ENCODE measurements around the gene SHROOM3.
"Not testable (repeated sequence)": the region's sequence is repeated elsewhere in the genome, so short reads cannot be mapped to it uniquely, and the experiment has no call there.

The SHROOM3 gene

GRCh38 chr4:76434901-76435527 lies at the start of gene SHROOM3:
Gene SHROOM3, plus strand, starts transcription at chr4:76435229. Its CDS starts 824 bp downstream, at chr4:76436053.
- no peak for DNase-seq

- no peak for DNase-seq
Observed at GRCh38 chr4:76385974-76386373, 49.1 kb upstream of the SHROOM3 start.

- no peak for DNase-seq
Observed at GRCh38 chr4:76386566-76387305, 48.3 kb upstream of the SHROOM3 start.

- DNase-seq, result no peak
Observed at GRCh38 chr4:76388160-76388908, 46.7 kb upstream of the SHROOM3 start.

GRCh38 chr4:76401654-76402053 lies 33.4 kb upstream of the SHROOM3 start:
- DNase-seq, result no peak

- no peak for DNase-seq
Observed at GRCh38 chr4:76406081-76406480, 28.9 kb upstream of the SHROOM3 start.

- no peak for DNase-seq
Observed at GRCh38 chr4:76407440-76408119, 27.4 kb upstream of the SHROOM3 start.

GRCh38 chr4:76410636-76411035 lies 24.4 kb upstream of the SHROOM3 start:
- DNase-seq, result no peak

GRCh38 chr4:76420188-76420761 lies 14.8 kb upstream of the SHROOM3 start:
- DNase-seq, result no peak

GRCh38 chr4:76420762-76421581 lies 14.1 kb upstream of the SHROOM3 start, which contains the start of gene CCDC158:
Gene CCDC158, minus strand, starts transcription at chr4:76421141. Its CDS starts 17,934 bp downstream, at chr4:76403207.
- DNase-seq, result no peak

- not testable (repeated sequence) for DNase-seq
Observed at GRCh38 chr4:76423159-76423558, 11.9 kb upstream of the SHROOM3 start.

- DNase-seq, result no peak
Observed at GRCh38 chr4:76426272-76426671, 8.8 kb upstream of the SHROOM3 start.

- no peak for DNase-seq
Observed at GRCh38 chr4:76429636-76430035, 5.4 kb upstream of the SHROOM3 start.

GRCh38 chr4:76430519-76431388 lies 4.3 kb upstream of the SHROOM3 start:
- DNase-seq, result no peak

GRCh38 chr4:76435528-76436319 lies 695 bp downstream of the SHROOM3 start:
- no peak for DNase-seq

GRCh38 chr4:76439491-76439890 lies 4.5 kb downstream of the SHROOM3 start:
- no peak for DNase-seq

- DNase-seq, result no peak
Observed at GRCh38 chr4:76441881-76442280, 6.9 kb downstream of the SHROOM3 start.

GRCh38 chr4:76442807-76443206 lies 7.8 kb downstream of the SHROOM3 start:
- DNase-seq, result no peak

GRCh38 chr4:76443376-76443775 lies 8.3 kb downstream of the SHROOM3 start:
- DNase-seq, result no peak

- DNase-seq, result no peak
Observed at GRCh38 chr4:76445911-76446310, 10.9 kb downstream of the SHROOM3 start.

All from activated CD8-positive, alpha-beta memory T cell treated with anti-CD3 and anti-CD28 coated beads for 24 hours (primary cell).